Dendritic cell treated with granulocyte-macrophage colony-stimulating factor and Interleukin-4, amounts not matched to agents 40 ng/mL and 50 ng/mL, for 4 days (primary cell): ENCODE measurements around the gene GOPC.

ENCODE experiments used
- H3K27ac Mint-ChIP-seq: one replicate; pipeline ENCODE4 v1.8.0; 2022; ENCODE audit warnings: mild to moderate bottlenecking, mixed read lengths
- H3K27me3 Mint-ChIP-seq: one replicate; pipeline ENCODE4 v1.8.0; 2022; ENCODE audit warnings: mild to moderate bottlenecking, mixed read lengths
- H3K36me3 Mint-ChIP-seq: one replicate; pipeline ENCODE4 v1.8.0; 2022; ENCODE audit warnings: low read depth, mixed read lengths
- H3K4me1 Mint-ChIP-seq: one replicate; pipeline ENCODE4 v1.8.0; 2022; ENCODE audit warnings: low read depth, mixed read lengths
- H3K4me3 Mint-ChIP-seq: one replicate; pipeline ENCODE4 v1.8.0; 2022; ENCODE audit warnings: mild to moderate bottlenecking, moderate library complexity, mixed read lengths
- H3K9me3 Mint-ChIP-seq: one replicate; pipeline ENCODE4 v1.8.0; 2022; ENCODE audit warnings: mixed read lengths
- intact Hi-C: fragments of 100-400 bp; cut with micrococcal nuclease; formaldehyde crosslinking; loops from one replicate; pipeline ENCODE4 v1.15.0; 2022

The GOPC gene

GRCh38 chr6:117550078-117550600, 52.2 kb downstream of the GOPC start:
- Mint-ChIP-seq H3K27ac (no peak overlapping the region), H3K4me1 (peaks cover 13% of the 10 kb centered on the region), H3K36me3 (peaks cover 20% of the 10 kb centered on the region), H3K9me3 (no peaks in the 10 kb centered on the region), H3K4me3 (no peak overlapping the region), H3K27me3 (peaks cover 16% of the 10 kb centered on the region)
- intact Hi-C loops, result no loop called here

DNA sequence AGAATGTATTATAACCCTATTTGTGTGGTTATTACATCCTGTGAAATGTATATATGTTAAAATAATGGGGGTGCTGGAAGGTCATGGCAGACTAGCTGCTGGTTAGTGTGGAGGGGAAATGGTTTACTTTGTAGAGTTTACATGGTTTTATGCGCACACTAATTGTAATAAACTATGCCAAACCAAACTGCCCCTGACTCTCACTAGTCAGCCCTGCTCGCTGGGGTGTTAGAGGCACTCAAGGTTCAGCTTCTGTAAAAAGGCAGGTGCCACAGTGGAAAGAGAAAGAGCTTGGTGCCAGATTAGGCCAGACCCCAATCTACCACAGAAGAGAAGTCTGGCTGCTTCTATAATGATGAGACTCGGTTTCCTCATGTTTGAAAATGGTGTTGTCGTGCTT, 52.7 kb downstream of the GOPC start:
- Mint-ChIP-seq H3K27ac (no peak overlapping the region), H3K9me3 (no peaks in the 10 kb centered on the region), H3K4me3 (no peak overlapping the region), H3K36me3 (peaks cover 20% of the 10 kb centered on the region), H3K4me1 (peaks cover 13% of the 10 kb centered on the region), H3K27me3 (peaks cover 16% of the 10 kb centered on the region)
- intact Hi-C loops, result no loop called here

- no peak overlapping the region for H3K4me3 Mint-ChIP-seq
- H3K4me1 Mint-ChIP-seq, result peaks cover 13% of the 10 kb centered on the region
- H3K27me3 Mint-ChIP-seq, result peaks cover 16% of the 10 kb centered on the region
- intact Hi-C loops, result no loop called here
- peaks cover 20% of the 10 kb centered on the region for H3K36me3 Mint-ChIP-seq
- no peaks in the 10 kb centered on the region for H3K9me3 Mint-ChIP-seq
- no peak overlapping the region for H3K27ac Mint-ChIP-seq
These were observed 53.5 kb downstream of the GOPC start for GRCh38 chr6:117548797-117549301.

DNA sequence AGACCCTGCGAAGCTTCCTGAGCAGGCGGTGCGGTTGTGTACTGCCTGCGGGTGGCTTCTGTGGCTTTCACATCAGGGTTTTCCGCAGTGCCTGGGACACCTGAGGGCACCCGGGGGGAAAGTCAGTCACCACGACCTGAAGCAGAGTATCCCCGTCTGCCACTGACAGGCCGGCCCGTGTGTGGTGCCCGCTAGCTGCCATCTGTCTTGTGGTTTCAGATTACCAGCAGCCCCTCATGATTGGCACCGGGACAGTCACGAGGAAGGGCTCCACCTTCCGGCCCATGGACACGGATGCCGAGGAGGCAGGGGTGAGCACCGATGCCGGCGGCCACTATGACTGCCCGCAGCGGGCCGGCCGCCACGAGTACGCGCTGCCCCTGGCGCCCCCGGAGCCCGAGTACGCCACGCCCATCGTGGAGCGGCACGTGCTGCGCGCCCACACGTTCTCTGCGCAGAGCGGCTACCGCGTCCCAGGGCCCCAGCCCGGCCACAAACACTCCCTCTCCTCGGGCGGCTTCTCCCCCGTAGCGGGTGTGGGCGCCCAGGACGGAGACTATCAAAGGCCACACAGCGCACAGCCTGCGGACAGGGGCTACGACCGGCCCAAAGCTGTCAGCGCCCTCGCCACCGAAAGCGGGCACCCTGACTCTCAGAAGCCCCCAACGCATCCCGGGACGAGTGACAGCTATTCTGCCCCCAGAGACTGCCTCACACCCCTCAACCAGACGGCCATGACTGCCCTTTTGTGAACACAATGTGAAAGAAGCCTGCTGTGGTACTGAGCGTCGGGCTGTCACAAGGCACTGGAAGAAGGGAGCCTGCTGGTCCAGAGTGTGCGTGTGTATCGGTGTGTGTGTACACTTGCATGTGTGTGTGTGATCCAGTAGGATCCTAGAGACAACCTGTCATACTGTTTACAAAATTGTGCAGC, 54.4 kb downstream of the GOPC start:
- H3K4me3 Mint-ChIP-seq, result peak overlapping the region; percentile 72
- H3K36me3 Mint-ChIP-seq, result peaks cover 20% of the 10 kb centered on the region
- H3K27ac Mint-ChIP-seq, result peak overlapping the region; percentile 59
- H3K27me3 Mint-ChIP-seq, result peaks cover 16% of the 10 kb centered on the region
- peaks cover 13% of the 10 kb centered on the region for H3K4me1 Mint-ChIP-seq
- intact Hi-C loops, result no loop called here
- H3K9me3 Mint-ChIP-seq, result no peaks in the 10 kb centered on the region

DNA sequence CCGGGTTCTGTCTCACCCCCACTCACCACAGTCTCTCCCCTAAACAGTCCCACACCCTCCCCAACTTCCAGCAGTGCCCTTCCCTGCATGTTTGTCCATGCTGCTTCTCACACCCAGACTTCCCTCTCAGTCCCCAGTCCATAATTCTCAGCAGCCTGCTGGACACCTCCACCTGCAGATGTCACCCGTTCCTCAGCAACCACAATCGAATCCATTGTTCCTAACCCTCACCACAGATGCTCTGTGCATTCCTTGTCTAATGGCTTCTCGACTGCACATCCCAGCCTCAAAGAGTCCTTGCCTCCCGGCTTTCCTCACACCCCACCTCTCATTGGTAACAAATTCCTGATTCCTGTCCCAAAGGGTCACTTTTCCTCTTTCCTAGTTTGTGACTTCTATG, 55.6 kb downstream of the GOPC start:
- Mint-ChIP-seq H3K27me3 (peaks cover 16% of the 10 kb centered on the region), H3K4me3 (no peak overlapping the region), H3K27ac (no peak overlapping the region), H3K4me1 (peaks cover 13% of the 10 kb centered on the region), H3K9me3 (no peaks in the 10 kb centered on the region), H3K36me3 (peaks cover 20% of the 10 kb centered on the region)
- intact Hi-C loops, result no loop called here

DNA sequence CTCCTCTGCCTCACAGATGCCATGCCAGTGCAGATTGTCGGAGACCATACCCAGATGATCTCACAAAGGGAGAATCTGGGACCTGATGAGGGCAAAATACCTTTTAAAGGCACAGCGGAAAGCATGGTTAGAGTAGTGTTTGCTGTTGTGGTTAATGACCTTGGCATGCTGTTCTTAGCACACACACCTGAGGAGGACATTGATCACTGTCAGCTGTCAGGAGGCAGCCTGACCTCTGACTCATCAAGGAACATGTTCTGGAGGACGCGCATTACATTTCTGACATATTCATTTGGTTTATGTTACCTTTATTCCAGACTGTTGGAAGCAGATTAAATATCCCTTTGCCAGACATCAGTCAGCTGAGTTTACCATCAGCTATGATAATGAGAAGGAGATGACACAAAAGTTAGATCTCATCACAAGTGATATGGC, 57.1 kb downstream of the GOPC start:
- no peak overlapping the region for H3K4me3 Mint-ChIP-seq
- peaks cover 20% of the 10 kb centered on the region for H3K36me3 Mint-ChIP-seq
- intact Hi-C loops, result no loop called here
- H3K27me3 Mint-ChIP-seq, result peaks cover 16% of the 10 kb centered on the region
- peaks cover 13% of the 10 kb centered on the region for H3K4me1 Mint-ChIP-seq
- H3K9me3 Mint-ChIP-seq, result no peaks in the 10 kb centered on the region
- H3K27ac Mint-ChIP-seq, result no peak overlapping the region

DNA sequence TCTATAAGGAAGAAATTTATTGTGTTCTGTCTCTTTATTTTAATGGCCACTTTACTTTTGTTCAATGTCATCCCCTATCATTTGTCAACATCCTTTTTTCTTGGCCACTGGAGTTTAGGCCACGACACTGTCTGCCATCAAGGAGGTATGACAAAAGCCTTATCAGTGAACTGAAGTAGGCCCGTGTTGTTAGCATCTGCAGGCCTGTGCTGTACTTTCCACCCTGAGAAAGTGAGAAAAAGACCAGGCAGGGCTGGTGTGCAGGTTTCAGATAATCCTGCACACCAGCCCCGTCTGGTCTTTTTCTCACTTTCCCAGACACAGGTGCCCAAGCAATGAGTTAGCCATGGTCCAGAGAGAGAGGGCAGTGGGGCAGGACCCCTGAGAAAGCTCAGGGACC, 57.6 kb downstream of the GOPC start:
- Mint-ChIP-seq H3K27me3 (peaks cover 16% of the 10 kb centered on the region), H3K9me3 (no peaks in the 10 kb centered on the region), H3K36me3 (peaks cover 20% of the 10 kb centered on the region), H3K27ac (no peak overlapping the region), H3K4me3 (no peak overlapping the region), H3K4me1 (peaks cover 13% of the 10 kb centered on the region)
- intact Hi-C loops, result no loop called here

- Mint-ChIP-seq H3K27me3 (peaks cover 8% of the 10 kb centered on the region), H3K27ac (no peak overlapping the region), H3K9me3 (no peaks in the 10 kb centered on the region), H3K4me3 (no peak overlapping the region), H3K36me3 (peaks cover 26% of the 10 kb centered on the region), H3K4me1 (peaks cover 3% of the 10 kb centered on the region)
- intact Hi-C loops, result no loop called here
These were observed 59.8 kb downstream of the GOPC start for GRCh38 chr6:117542493-117542892.

- H3K27ac Mint-ChIP-seq, result no peak overlapping the region
- H3K4me3 Mint-ChIP-seq, result no peak overlapping the region
- peaks cover 26% of the 10 kb centered on the region for H3K36me3 Mint-ChIP-seq
- intact Hi-C loops, result no loop called here
- H3K27me3 Mint-ChIP-seq, result no peaks in the 10 kb centered on the region
- H3K4me1 Mint-ChIP-seq, result no peaks in the 10 kb centered on the region
- no peaks in the 10 kb centered on the region for H3K9me3 Mint-ChIP-seq
These were observed 61.6 kb downstream of the GOPC start for GRCh38 chr6:117540670-117541069.

GRCh38 chr6:117538615-117539014, 63.7 kb downstream of the GOPC start:
- Mint-ChIP-seq H3K4me3 (no peak overlapping the region), H3K27ac (no peak overlapping the region), H3K27me3 (no peaks in the 10 kb centered on the region), H3K4me1 (no peaks in the 10 kb centered on the region), H3K36me3 (peaks cover 20% of the 10 kb centered on the region), H3K9me3 (no peaks in the 10 kb centered on the region)
- intact Hi-C loops, result no loop called here

- Mint-ChIP-seq H3K27ac (no peak overlapping the region), H3K9me3 (no peaks in the 10 kb centered on the region), H3K4me3 (no peak overlapping the region), H3K4me1 (no peaks in the 10 kb centered on the region), H3K36me3 (peaks cover 20% of the 10 kb centered on the region), H3K27me3 (no peaks in the 10 kb centered on the region)
- intact Hi-C loops, result no loop called here
These were observed 66.0 kb downstream of the GOPC start for GRCh38 chr6:117536317-117536716.

DNA sequence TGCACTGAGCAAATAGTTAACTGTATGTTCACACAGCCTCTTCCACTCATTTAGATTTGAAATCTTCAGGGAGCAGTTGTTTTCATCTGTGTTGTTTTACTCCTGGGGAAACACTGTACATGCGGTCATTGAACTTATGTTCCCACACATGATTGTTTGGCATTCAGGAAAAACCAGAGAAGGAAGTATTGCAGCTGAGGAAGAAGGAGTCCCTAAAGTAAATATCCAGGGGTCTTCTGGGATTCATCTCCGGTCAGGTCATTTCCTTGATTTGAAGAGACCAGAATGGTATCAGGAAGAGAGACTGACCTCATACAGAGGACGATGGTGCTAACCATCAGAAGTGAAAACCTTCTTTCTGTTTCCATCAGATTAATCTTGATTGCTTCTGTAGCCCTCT, 67.3 kb downstream of the GOPC start:
- peaks cover 20% of the 10 kb centered on the region for H3K36me3 Mint-ChIP-seq
- no peaks in the 10 kb centered on the region for H3K27me3 Mint-ChIP-seq
- H3K9me3 Mint-ChIP-seq, result no peaks in the 10 kb centered on the region
- H3K4me1 Mint-ChIP-seq, result no peaks in the 10 kb centered on the region
- intact Hi-C loops, result no loop called here
- no peak overlapping the region for H3K4me3 Mint-ChIP-seq
- H3K27ac Mint-ChIP-seq, result no peak overlapping the region

DNA sequence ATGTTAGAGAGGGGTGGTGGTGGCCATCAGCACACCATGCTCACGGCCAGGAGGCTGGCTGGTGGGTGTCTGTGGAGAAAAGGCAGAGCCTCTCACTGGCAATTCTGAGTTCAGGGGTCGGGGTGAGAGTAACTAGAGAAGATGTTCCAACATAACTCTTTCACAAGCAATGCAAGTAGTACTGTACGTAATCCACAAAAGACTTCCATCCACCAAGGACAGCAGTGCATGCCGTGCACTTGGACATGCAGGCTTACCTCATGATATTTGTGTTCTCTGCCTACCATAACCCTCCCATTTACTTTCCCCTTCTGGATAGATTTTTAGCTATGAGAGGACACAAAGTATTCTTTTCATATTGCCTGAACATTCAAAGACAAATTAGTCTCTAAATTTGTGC, 68.5 kb downstream of the GOPC start:
- H3K27ac Mint-ChIP-seq, result no peak overlapping the region
- H3K4me1 Mint-ChIP-seq, result no peaks in the 10 kb centered on the region
- H3K4me3 Mint-ChIP-seq, result no peak overlapping the region
- H3K27me3 Mint-ChIP-seq, result no peaks in the 10 kb centered on the region
- peaks cover 18% of the 10 kb centered on the region for H3K36me3 Mint-ChIP-seq
- H3K9me3 Mint-ChIP-seq, result no peaks in the 10 kb centered on the region
- intact Hi-C loops, result no loop called here

GRCh38 chr6:117531809-117532725, 70.2 kb downstream of the GOPC start:
- intact Hi-C loops, result no loop called here
- no peaks in the 10 kb centered on the region for H3K4me1 Mint-ChIP-seq
- no peak overlapping the region for H3K4me3 Mint-ChIP-seq
- H3K27me3 Mint-ChIP-seq, result no peaks in the 10 kb centered on the region
- peaks cover 9% of the 10 kb centered on the region for H3K36me3 Mint-ChIP-seq
- no peak overlapping the region for H3K27ac Mint-ChIP-seq
- no peaks in the 10 kb centered on the region for H3K9me3 Mint-ChIP-seq
